Stimulated activated CD8-positive, alpha-beta memory T cell treated with anti-CD3 and anti-CD28 coated beads, Interleukin-4, amount 100 ng/mL, for 4 hours (primary cell): ENCODE results near the gene CNTNAP1.
A peak's percentile ranks its signal among the peaks of the same experiment; 100 is the strongest.

Experiments
- DNase-seq, 2 donors: peaks; one replicate each; pipeline ENCODE4 v3.0.0-alpha.2; 2020; ENCODE audit warnings: low read depth in 2 of 2, low spot score in 1 of 2

Gene CNTNAP1

GRCh38 chr17:42685831-42686230, 3.5 kb downstream of the CNTNAP1 start:
- no peak for DNase-seq

- no peak for DNase-seq
Measured at GRCh38 chr17:42686520-42687128, 4.3 kb downstream of the CNTNAP1 start.

- DNase-seq, result no peak
Measured at GRCh38 chr17:42687707-42688320, 5.5 kb downstream of the CNTNAP1 start.

GRCh38 chr17:42690596-42690995, 8.3 kb downstream of the CNTNAP1 start:
- DNase-seq, result no peak

GRCh38 chr17:42691021-42691545, 8.8 kb downstream of the CNTNAP1 start:
- no peak for DNase-seq

GRCh38 chr17:42692489-42692888, 10.2 kb downstream of the CNTNAP1 start:
- no peak for DNase-seq

GRCh38 chr17:42694524-42694923, 12.2 kb downstream of the CNTNAP1 start:
- DNase-seq, result no peak

GRCh38 chr17:42695500-42695899, 13.2 kb downstream of the CNTNAP1 start:
- DNase-seq, result no peak

GRCh38 chr17:42697108-42697811, 14.9 kb downstream of the CNTNAP1 start:
- DNase-seq, result no peak

- DNase-seq, result no peak
Measured at GRCh38 chr17:42698736-42699414, 16.5 kb downstream of the CNTNAP1 start.

- no peak for DNase-seq
Measured at GRCh38 chr17:42699415-42699740, 17.0 kb downstream of the CNTNAP1 start.

- no peak for DNase-seq
Measured at GRCh38 chr17:42700586-42701289, 18.4 kb downstream of the CNTNAP1 start.

- DNase-seq, result no peak
Measured at GRCh38 chr17:42702446-42702845, 20.1 kb downstream of the CNTNAP1 start.

- no peak for DNase-seq
Measured at GRCh38 chr17:42704490-42704836, 22.1 kb downstream of the CNTNAP1 start.

GRCh38 chr17:42704837-42705494, 22.6 kb downstream of the CNTNAP1 start:
- DNase-seq, result no peak

- peak in 1 of 2 donors; percentile 14 for DNase-seq
Measured at GRCh38 chr17:42706732-42707131, 24.4 kb downstream of the CNTNAP1 start.

GRCh38 chr17:42708588-42708987, 26.3 kb downstream of the CNTNAP1 start:
- DNase-seq, result no peak

- no peak for DNase-seq
Measured at GRCh38 chr17:42709561-42709960, 27.2 kb downstream of the CNTNAP1 start.

GRCh38 chr17:42720996-42721583, 38.8 kb downstream of the CNTNAP1 start:
- DNase-seq, result no peak

GRCh38 chr17:42723636-42724035, 41.3 kb downstream of the CNTNAP1 start:
- no peak for DNase-seq
